GM12878 (cell line): ENCODE results near the gene ANKRD17. TPM values are rescaled to one million over a fixed set of nuclear protein-coding genes. Genes with fewer than 3 reads are reported as not detected.

Source experiments
- CHD1 ChIP-seq: IDR thresholded peaks from 2 replicates; pipeline ENCODE4 v1.6.1; 2012; ENCODE audit warnings: low read depth, low read length, improper control_type of control experiment
- CREM ChIP-seq: IDR thresholded peaks from 2 replicates; pipeline ENCODE4 v1.6.1; 2014; ENCODE audit warnings: antibody characterized with exemption, low read depth
- MTA3 ChIP-seq: IDR thresholded peaks from 2 replicates; pipeline ENCODE4 v1.6.1; 2012; ENCODE audit warnings: low read length, inconsistent platforms, borderline replicate concordance
- NFYB ChIP-seq: IDR thresholded peaks from 2 replicates; pipeline ENCODE4 v1.6.1; 2011; ENCODE audit warnings: low read depth, mild to moderate bottlenecking, low read length, improper control_type of control experiment, moderate library complexity; ENCODE audit not compliant: insufficient read depth
- NR2C2 ChIP-seq: IDR thresholded peaks from 2 replicates; pipeline ENCODE4 v1.6.1; 2011; ENCODE audit warnings: borderline replicate concordance, low read depth; ENCODE audit not compliant: control insufficient read depth, insufficient read length
- POLR2AphosphoS2 ChIP-seq: IDR thresholded peaks from 2 replicates; pipeline ENCODE4 v1.6.1; 2011; ENCODE audit warnings: low read depth, mild to moderate bottlenecking, low read length, improper control_type of control experiment, moderate library complexity
- RELA ChIP-seq: fragments of 450-650 bp; IDR thresholded peaks from 2 replicates; pipeline ENCODE4 v1.8.0; 2014; ENCODE audit warnings: borderline replicate concordance; ENCODE audit not compliant: partially characterized antibody
- SPI1 ChIP-seq: IDR thresholded peaks from 2 replicates; pipeline ENCODE4 v1.6.1; 2011; ENCODE audit warnings: low read depth, mild to moderate bottlenecking, low read length, moderate library complexity, borderline replicate concordance; ENCODE audit not compliant: insufficient read depth
- ZNF622 ChIP-seq: fragments of 450-650 bp; IDR thresholded peaks from 2 replicates; pipeline ENCODE4 v1.6.1; 2017; ENCODE audit warnings: mild to moderate bottlenecking, inconsistent platforms
- polyA plus RNA-seq, 11 experiments: library from polyadenylated mRNA; depleted of rRNA in 4 of 11; unstranded in 6 of 11; stranded (reverse) in 5 of 11; fragments of >200 nt; fragmentation: Nextera tagmentation in 4 of 11; fragmentation: Illumina TruSeq in 1 of 11; extraction: Ambion mirVana in 4 of 11; extraction: Trizol in 1 of 11; gene quantifications; 1 replicate in 1 of 11; 2 replicates in 10 of 11; pipeline versions ENCODE4 v1.2.1 to v1.2.3, GENCODE V29; 2011 to 2016; ENCODE audit warnings: inconsistent platforms in 2 of 11, missing spikeins in 2 of 11, low read depth in 1 of 11
- total RNA-seq, 4 experiments: library from RNA; depleted of rRNA in 3 of 4; stranded (reverse); fragments of >200 nt in 3 of 4; fragmentation: Illumina TruSeq in 1 of 4; extraction: Trizol in 1 of 4; gene quantifications; 2 replicates each; pipeline versions ENCODE4 v1.2.1 to v1.2.3, GENCODE V29; 2013 to 2021
- TF ChIP-seq, protein P1 (sequence below): fragments of 450-650 bp; IDR thresholded peaks from 2 replicates; pipeline ENCODE4 v1.6.1; 2018; ENCODE audit warnings: borderline replicate concordance, mild to moderate bottlenecking; ENCODE audit not compliant: partially characterized antibody
- TF ChIP-seq, protein P2 (sequence below): fragments of 450-650 bp; formaldehyde crosslinking; IDR thresholded peaks from 2 replicates; pipeline ENCODE4 v1.4.0; 2022; ENCODE audit warnings: mild to moderate bottlenecking, moderate library complexity
- TF ChIP-seq, protein P3 (sequence below): fragments of 450-650 bp; conservative IDR thresholded peaks from 2 replicates; pipeline ENCODE4 v1.6.1; 2017; ENCODE audit warnings: mild to moderate bottlenecking, moderate library complexity
- TF ChIP-seq, protein P4 (sequence below): fragments of 450-650 bp; IDR thresholded peaks from 2 replicates; pipeline ENCODE4 v1.6.1; 2018; ENCODE audit warnings: mild to moderate bottlenecking, low read depth, moderate library complexity; ENCODE audit not compliant: partially characterized antibody

Gene ANKRD17
- total and polyA plus RNA-seq, 10 of the 15 experiments (the other 5 are each of a cell fraction or from before 2014, with no cell fraction given) = 11.7 to 46.5 (median 32.6) TPM

DNA sequence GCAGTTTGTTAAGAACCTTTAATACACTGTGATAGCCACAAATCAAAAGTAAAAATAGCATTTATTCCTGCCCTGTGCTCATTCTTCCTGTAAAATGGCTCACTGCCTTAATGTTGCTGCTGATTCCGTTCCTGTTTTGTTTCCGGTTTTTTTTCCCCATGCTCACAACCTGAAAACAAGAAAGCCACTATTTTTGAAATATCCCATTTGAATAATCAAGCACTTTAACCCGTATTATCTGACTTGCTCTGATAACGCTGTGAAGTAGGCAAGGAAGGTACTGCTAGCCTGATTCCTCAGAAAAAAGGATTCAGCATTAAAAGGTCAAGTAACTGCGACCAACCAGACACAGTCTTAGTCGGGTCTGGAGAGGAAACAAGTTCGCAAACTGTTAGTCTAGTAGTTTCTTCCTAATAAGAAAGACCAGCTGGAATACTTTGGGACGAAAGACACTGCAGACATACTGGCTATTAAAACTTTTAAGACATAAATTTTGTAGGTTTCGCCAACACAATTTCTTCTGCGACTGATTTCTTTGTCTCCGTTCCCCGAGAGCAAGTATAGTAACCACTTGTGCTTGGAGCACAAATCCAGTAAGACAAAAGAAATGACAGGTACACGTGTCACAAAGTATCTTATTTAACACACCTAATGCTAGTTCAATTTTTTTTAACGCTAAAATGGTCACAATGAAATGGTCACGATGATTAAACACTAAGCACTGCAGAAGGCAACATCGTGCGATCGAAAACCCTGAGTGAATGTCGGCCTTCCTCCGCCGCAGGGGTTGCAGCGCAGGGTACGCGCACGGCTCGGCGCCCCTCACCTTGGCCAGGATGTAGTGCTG is 189.9 kb downstream of the ANKRD17 start (continued):
- TF ChIP-seq, protein P1, sequence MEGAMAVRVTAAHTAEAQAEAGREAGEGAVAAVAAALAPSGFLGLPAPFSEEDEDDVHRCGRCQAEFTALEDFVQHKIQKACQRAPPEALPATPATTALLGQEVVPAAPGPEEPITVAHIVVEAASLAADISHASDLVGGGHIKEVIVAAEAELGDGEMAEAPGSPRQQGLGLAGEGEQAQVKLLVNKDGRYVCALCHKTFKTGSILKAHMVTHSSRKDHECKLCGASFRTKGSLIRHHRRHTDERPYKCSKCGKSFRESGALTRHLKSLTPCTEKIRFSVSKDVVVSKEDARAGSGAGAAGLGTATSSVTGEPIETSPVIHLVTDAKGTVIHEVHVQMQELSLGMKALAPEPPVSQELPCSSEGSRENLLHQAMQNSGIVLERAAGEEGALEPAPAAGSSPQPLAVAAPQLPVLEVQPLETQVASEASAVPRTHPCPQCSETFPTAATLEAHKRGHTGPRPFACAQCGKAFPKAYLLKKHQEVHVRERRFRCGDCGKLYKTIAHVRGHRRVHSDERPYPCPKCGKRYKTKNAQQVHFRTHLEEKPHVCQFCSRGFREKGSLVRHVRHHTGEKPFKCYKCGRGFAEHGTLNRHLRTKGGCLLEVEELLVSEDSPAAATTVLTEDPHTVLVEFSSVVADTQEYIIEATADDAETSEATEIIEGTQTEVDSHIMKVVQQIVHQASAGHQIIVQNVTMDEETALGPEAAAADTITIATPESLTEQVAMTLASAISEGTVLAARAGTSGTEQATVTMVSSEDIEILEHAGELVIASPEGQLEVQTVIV = no peak
- TF ChIP-seq, protein P2, sequence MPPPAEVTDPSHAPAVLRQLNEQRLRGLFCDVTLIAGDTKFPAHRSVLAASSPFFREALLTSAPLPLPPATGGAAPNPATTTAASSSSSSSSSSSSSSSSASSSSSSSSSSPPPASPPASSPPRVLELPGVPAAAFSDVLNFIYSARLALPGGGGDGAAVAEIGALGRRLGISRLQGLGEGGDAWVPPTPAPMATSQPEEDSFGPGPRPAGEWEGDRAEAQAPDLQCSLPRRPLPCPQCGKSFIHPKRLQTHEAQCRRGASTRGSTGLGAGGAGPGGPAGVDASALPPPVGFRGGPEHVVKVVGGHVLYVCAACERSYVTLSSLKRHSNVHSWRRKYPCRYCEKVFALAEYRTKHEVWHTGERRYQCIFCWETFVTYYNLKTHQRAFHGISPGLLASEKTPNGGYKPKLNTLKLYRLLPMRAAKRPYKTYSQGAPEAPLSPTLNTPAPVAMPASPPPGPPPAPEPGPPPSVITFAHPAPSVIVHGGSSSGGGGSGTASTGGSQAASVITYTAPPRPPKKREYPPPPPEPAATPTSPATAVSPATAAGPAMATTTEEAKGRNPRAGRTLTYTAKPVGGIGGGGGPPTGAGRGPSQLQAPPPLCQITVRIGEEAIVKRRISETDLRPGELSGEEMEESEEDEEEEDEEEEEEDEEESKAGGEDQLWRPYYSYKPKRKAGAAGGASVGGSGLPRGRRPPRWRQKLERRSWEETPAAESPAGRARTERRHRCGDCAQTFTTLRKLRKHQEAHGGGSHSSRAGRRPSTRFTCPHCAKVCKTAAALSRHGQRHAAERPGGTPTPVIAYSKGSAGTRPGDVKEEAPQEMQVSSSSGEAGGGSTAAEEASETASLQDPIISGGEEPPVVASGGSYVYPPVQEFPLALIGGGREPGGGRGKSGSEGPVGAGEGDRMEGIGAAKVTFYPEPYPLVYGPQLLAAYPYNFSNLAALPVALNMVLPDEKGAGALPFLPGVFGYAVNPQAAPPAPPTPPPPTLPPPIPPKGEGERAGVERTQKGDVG (CRISPR knock-in tag) = no peak
- no peak for TF ChIP-seq CHD1
- no peak for TF ChIP-seq MTA3
- TF ChIP-seq, protein P3, sequence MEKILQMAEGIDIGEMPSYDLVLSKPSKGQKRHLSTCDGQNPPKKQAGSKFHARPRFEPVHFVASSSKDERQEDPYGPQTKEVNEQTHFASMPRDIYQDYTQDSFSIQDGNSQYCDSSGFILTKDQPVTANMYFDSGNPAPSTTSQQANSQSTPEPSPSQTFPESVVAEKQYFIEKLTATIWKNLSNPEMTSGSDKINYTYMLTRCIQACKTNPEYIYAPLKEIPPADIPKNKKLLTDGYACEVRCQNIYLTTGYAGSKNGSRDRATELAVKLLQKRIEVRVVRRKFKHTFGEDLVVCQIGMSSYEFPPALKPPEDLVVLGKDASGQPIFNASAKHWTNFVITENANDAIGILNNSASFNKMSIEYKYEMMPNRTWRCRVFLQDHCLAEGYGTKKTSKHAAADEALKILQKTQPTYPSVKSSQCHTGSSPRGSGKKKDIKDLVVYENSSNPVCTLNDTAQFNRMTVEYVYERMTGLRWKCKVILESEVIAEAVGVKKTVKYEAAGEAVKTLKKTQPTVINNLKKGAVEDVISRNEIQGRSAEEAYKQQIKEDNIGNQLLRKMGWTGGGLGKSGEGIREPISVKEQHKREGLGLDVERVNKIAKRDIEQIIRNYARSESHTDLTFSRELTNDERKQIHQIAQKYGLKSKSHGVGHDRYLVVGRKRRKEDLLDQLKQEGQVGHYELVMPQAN = no peak
- TF ChIP-seq NFYB = no peak
- TF ChIP-seq SPI1 = peak; percentile 22; the same call in 1 of the 2 replicates
- TF ChIP-seq RELA = no peak
- no peak for TF ChIP-seq POLR2AphosphoS2
- TF ChIP-seq CREM = no peak
- TF ChIP-seq NR2C2 = no peak
- TF ChIP-seq, protein P4, sequence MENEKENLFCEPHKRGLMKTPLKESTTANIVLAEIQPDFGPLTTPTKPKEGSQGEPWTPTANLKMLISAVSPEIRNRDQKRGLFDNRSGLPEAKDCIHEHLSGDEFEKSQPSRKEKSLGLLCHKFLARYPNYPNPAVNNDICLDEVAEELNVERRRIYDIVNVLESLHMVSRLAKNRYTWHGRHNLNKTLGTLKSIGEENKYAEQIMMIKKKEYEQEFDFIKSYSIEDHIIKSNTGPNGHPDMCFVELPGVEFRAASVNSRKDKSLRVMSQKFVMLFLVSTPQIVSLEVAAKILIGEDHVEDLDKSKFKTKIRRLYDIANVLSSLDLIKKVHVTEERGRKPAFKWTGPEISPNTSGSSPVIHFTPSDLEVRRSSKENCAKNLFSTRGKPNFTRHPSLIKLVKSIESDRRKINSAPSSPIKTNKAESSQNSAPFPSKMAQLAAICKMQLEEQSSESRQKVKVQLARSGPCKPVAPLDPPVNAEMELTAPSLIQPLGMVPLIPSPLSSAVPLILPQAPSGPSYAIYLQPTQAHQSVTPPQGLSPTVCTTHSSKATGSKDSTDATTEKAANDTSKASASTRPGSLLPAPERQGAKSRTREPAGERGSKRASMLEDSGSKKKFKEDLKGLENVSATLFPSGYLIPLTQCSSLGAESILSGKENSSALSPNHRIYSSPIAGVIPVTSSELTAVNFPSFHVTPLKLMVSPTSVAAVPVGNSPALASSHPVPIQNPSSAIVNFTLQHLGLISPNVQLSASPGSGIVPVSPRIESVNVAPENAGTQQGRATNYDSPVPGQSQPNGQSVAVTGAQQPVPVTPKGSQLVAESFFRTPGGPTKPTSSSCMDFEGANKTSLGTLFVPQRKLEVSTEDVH = no peak
- TF ChIP-seq ZNF622 = no peak
